Endodermal cell (in vitro differentiated cells): Measurements from ENCODE around the gene AFF3. TPM values are rescaled to one million over a fixed set of nuclear protein-coding genes. Genes with fewer than 3 reads are reported as not detected.

Source experiments
- DNase-seq: peaks from one replicate; pipeline ENCODE4 v3.0.0-alpha.2; 2017
- H3K27ac ChIP-seq: 2 replicates; pipeline ENCODE4 v1.5.1; 2013; ENCODE audit warnings: mild to moderate bottlenecking, low read depth, low read length, moderate library complexity
- H3K27me3 ChIP-seq: 2 replicates; pipeline ENCODE4 v1.6.1; 2013; ENCODE audit warnings: mild to moderate bottlenecking, low read length, moderate library complexity; ENCODE audit not compliant: insufficient read depth, control insufficient read depth, poor library complexity, severe bottlenecking
- H3K36me3 ChIP-seq: 2 replicates; pipeline ENCODE4 v1.7.0; 2013; ENCODE audit warnings: mild to moderate bottlenecking, low read length, moderate library complexity; ENCODE audit not compliant: control insufficient read depth, insufficient read depth
- H3K4me1 ChIP-seq: one replicate; pipeline ENCODE4 v1.7.0; 2013; ENCODE audit warnings: low read length; ENCODE audit not compliant: control insufficient read depth, insufficient read depth
- H3K4me3 ChIP-seq: 2 replicates; pipeline ENCODE4 v1.5.1; 2013; ENCODE audit warnings: mild to moderate bottlenecking, low read length, moderate library complexity
- H3K9ac ChIP-seq: 2 replicates; pipeline ENCODE4 v1.6.1; 2013; ENCODE audit warnings: mild to moderate bottlenecking, low read length, moderate library complexity; ENCODE audit not compliant: poor library complexity, severe bottlenecking; ENCODE audit errors: extremely low read depth
- H3K9me3 ChIP-seq: 2 replicates; pipeline ENCODE4 v1.6.1; 2013; ENCODE audit warnings: mild to moderate bottlenecking, low read length, moderate library complexity; ENCODE audit not compliant: control insufficient read depth
- H3K27ac Mint-ChIP-seq: 2 replicates; pipeline ENCODE4 v1.8.0; 2020; ENCODE audit warnings: mixed read lengths
- H3K27me3 Mint-ChIP-seq: 2 replicates; pipeline ENCODE4 v1.8.0; 2021; ENCODE audit warnings: mild to moderate bottlenecking, mixed read lengths; ENCODE audit not compliant: insufficient read depth
- H3K36me3 Mint-ChIP-seq: 2 replicates; pipeline ENCODE4 v1.8.0; 2020; ENCODE audit warnings: low read depth, mixed read lengths
- H3K4me1 Mint-ChIP-seq: 2 replicates; pipeline ENCODE4 v1.8.0; 2020; ENCODE audit warnings: mixed read lengths
- H3K4me3 Mint-ChIP-seq: 2 replicates; pipeline ENCODE4 v1.8.0; 2020; ENCODE audit warnings: mild to moderate bottlenecking, moderate library complexity, mixed read lengths
- H3K9me3 Mint-ChIP-seq: 2 replicates; pipeline ENCODE4 v1.8.0; 2020; ENCODE audit warnings: mild to moderate bottlenecking, mixed read lengths
- WGBS, 2 experiments: methylation state at CpG; one replicate each; pipeline versions ENCODE4 v1.1.5 to v1.1.7; 2013; ENCODE audit warnings: missing lambda C conversion rate in 2 of 2, mixed read lengths in 1 of 2; ENCODE audit not compliant: insufficient coverage in 1 of 2, insufficient read length in 1 of 2; 5-methylcytosine and 5-hydroxymethylcytosine counted together
- total RNA-seq, 2 donors: library from RNA; stranded (reverse); fragmentation: NEBNext Ultra II Directional in 1 of 2; extraction: Animal tissue kit (Norgen Biotek cat#: 25700) in 1 of 2; gene quantifications; 2 replicates in 1 of 2; 3 replicates in 1 of 2; pipeline ENCODE4 v1.2.1, GENCODE V29; 2021
- TF ChIP-seq, protein P1 (sequence below): fragments of 200-600 bp; sonication (generic); conservative IDR thresholded peaks from 2 replicates; pipeline ENCODE4 v1.5.0; 2021; ENCODE audit warnings: antibody characterized with exemption, mild to moderate bottlenecking

AFF3 gene
- total RNA-seq, 2 donors from 2014 or later, result 0.62 to 0.73 TPM

DNA sequence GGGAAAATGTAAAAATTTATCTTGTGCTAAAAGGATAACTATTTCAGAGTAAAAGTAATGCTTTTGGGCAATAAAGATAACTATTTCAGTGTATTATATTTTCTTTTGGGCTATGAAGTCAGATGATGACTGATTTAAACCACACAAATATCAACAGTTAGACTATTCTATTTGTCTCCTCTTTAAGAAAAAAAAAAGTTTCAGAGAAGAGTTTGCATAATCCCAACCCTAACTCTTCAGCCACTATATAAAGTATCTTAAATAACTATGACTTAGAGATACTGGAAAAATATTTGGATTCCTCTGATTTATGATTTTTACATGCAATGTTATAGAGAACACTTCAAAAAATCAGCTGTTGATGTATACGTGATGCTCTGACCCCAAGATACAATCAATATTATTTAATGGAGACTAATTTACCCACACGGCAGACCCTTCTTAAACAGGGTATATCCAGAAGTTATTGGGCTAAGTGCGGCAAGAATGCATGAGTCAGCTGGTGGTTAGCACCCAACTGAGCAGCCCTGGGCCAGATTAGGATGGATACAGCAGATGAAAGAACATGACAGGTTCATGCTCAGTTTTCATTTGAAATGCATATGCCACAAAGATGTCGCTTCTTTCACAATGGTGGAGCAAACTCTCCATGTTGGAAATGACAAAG, 279.0 kb downstream of the AFF3 start:
- peaks cover 9% of the 10 kb centered on the region for H3K4me1 Mint-ChIP-seq
- no peak for DNase-seq
- H3K36me3 ChIP-seq, result no peaks in the 10 kb centered on the region
- no peak overlapping the region for H3K27ac ChIP-seq
- H3K36me3 Mint-ChIP-seq, result no peaks in the 10 kb centered on the region
- H3K4me3 Mint-ChIP-seq, result no peak overlapping the region
- H3K27me3 ChIP-seq, result no peaks in the 10 kb centered on the region
- no peak overlapping the region for H3K27ac Mint-ChIP-seq
- H3K9me3 ChIP-seq, result no peaks in the 10 kb centered on the region
- H3K9ac ChIP-seq, result no peak overlapping the region
- H3K4me1 ChIP-seq, result no peaks in the 10 kb centered on the region
- no peaks in the 10 kb centered on the region for H3K9me3 Mint-ChIP-seq
- peaks cover 3% of the 10 kb centered on the region for H3K27me3 Mint-ChIP-seq
- 91 to 94% methylated on average over 3 to 4 of the region's 4 CpGs for WGBS, 2 experiments
- no peak overlapping the region for H3K4me3 ChIP-seq
- TF ChIP-seq, protein P1, sequence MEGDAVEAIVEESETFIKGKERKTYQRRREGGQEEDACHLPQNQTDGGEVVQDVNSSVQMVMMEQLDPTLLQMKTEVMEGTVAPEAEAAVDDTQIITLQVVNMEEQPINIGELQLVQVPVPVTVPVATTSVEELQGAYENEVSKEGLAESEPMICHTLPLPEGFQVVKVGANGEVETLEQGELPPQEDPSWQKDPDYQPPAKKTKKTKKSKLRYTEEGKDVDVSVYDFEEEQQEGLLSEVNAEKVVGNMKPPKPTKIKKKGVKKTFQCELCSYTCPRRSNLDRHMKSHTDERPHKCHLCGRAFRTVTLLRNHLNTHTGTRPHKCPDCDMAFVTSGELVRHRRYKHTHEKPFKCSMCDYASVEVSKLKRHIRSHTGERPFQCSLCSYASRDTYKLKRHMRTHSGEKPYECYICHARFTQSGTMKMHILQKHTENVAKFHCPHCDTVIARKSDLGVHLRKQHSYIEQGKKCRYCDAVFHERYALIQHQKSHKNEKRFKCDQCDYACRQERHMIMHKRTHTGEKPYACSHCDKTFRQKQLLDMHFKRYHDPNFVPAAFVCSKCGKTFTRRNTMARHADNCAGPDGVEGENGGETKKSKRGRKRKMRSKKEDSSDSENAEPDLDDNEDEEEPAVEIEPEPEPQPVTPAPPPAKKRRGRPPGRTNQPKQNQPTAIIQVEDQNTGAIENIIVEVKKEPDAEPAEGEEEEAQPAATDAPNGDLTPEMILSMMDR, result no peak

DNA sequence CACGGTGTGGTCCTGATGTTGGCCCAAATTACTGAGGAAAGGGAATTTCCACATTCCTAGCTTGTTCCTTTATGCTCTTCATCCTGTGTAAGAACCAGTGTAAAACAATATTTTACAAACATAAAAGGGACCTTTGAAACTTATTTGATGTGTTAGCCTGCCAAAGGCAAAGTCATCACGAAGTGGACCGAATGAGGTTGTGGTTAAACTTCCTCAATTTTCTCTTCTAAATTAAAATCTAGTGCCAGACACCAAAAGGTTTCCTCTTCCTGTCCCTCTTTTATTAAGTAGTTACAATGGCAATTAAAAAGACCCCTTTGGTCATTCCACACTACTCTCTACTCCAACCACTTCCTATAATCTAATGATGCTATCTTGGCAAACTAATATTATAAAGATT, 279.8 kb downstream of the AFF3 start:
- H3K27ac Mint-ChIP-seq, result no peak overlapping the region
- no peaks in the 10 kb centered on the region for H3K36me3 ChIP-seq
- H3K4me3 ChIP-seq, result no peak overlapping the region
- WGBS, 2 experiments, result 92 to 100% methylated on average over 3 of the region's 3 CpGs
- H3K36me3 Mint-ChIP-seq, result no peaks in the 10 kb centered on the region
- peaks cover 3% of the 10 kb centered on the region for H3K27me3 Mint-ChIP-seq
- no peak for DNase-seq
- no peak overlapping the region for H3K9ac ChIP-seq
- TF ChIP-seq, protein P1, result no peak
- peaks cover 6% of the 10 kb centered on the region for H3K4me1 Mint-ChIP-seq
- no peaks in the 10 kb centered on the region for H3K27me3 ChIP-seq
- H3K9me3 Mint-ChIP-seq, result no peaks in the 10 kb centered on the region
- no peaks in the 10 kb centered on the region for H3K4me1 ChIP-seq
- no peak overlapping the region for H3K4me3 Mint-ChIP-seq
- H3K27ac ChIP-seq, result no peak overlapping the region
- H3K9me3 ChIP-seq, result no peaks in the 10 kb centered on the region

DNA sequence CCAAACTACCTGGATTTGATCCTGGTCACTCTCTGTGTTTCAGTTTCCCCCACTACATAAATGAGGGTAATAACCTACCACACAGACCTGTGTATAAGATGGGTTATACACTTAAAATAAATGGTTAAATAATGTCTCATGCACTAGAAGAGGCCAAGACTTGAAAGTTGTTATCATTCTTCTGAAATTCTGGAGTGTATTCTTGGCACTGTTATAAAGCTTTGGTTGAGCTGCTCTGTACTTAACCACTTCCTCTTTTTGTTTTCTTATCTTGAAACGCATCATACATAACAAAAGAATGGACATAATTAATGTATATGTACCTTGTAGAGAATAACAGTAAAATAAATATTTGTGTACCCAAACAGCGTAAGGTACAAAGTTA, 281.0 kb downstream of the AFF3 start:
- Histone ChIP-seq H3K36me3 (no peaks in the 10 kb centered on the region), H3K9ac (no peak overlapping the region), H3K4me1 (no peaks in the 10 kb centered on the region), H3K9me3 (no peaks in the 10 kb centered on the region), H3K4me3 (no peak overlapping the region), H3K27ac (no peak overlapping the region), H3K27me3 (no peaks in the 10 kb centered on the region)
- Mint-ChIP-seq H3K4me3 (no peak overlapping the region), H3K9me3 (no peaks in the 10 kb centered on the region), H3K36me3 (no peaks in the 10 kb centered on the region), H3K27ac (no peak overlapping the region), H3K27me3 (peaks cover 3% of the 10 kb centered on the region), H3K4me1 (no peaks in the 10 kb centered on the region)
- DNase-seq, result no peak
- TF ChIP-seq, protein P1, result no peak
- 100% methylated on average over 1 of the region's 2 CpGs; no CpG with 5 or more reads in 1 of the 2 experiments for WGBS, 2 experiments
